Trophoblast cell (in vitro differentiated cells and primary cell): ENCODE data around the gene TTC21A.

Experiments used
- DNase-seq, 2 donors: peaks; one replicate each; pipeline ENCODE4 v3.0.0-alpha.2; 2016
- H2AFZ ChIP-seq: 2 replicates; pipeline ENCODE4 v1.6.1; 2013; ENCODE audit warnings: low read length, moderate library complexity, mild to moderate bottlenecking; ENCODE audit not compliant: insufficient read depth, poor library complexity
- H2AK5ac ChIP-seq: 2 replicates; pipeline ENCODE4 v1.6.1; 2013; ENCODE audit warnings: mild to moderate bottlenecking, low read length
- H2BK120ac ChIP-seq: 2 replicates; pipeline ENCODE4 v1.6.1; 2013; ENCODE audit warnings: low read length, mild to moderate bottlenecking, moderate library complexity; ENCODE audit not compliant: insufficient read depth, poor library complexity
- H2BK12ac ChIP-seq: 2 replicates; pipeline ENCODE4 v1.6.1; 2013; ENCODE audit warnings: mild to moderate bottlenecking, low read length, moderate library complexity
- H2BK5ac ChIP-seq: 2 replicates; pipeline ENCODE4 v1.6.1; 2013; ENCODE audit warnings: low read length, low read depth, moderate library complexity, mild to moderate bottlenecking; ENCODE audit not compliant: poor library complexity
- H3K14ac ChIP-seq: 2 replicates; pipeline ENCODE4 v1.6.1; 2013; ENCODE audit warnings: mild to moderate bottlenecking, low read length
- H3K18ac ChIP-seq: 2 replicates; pipeline ENCODE4 v1.6.1; 2013; ENCODE audit warnings: mild to moderate bottlenecking, low read length
- H3K23ac ChIP-seq: 2 replicates; pipeline ENCODE4 v1.6.1; 2013; ENCODE audit warnings: low read length
- H3K27ac ChIP-seq: 2 replicates; pipeline ENCODE4 v1.5.1; 2013; ENCODE audit warnings: low read depth, mild to moderate bottlenecking, inconsistent platforms, low read length, moderate library complexity
- H3K27me3 ChIP-seq: 2 replicates; pipeline ENCODE4 v1.6.1; 2013; ENCODE audit warnings: inconsistent platforms, mild to moderate bottlenecking, low read length, moderate library complexity; ENCODE audit not compliant: insufficient read depth
- H3K36me3 ChIP-seq, 2 experiments: 1 replicate in 1 of 2; 2 replicates in 1 of 2; pipeline ENCODE4 v1.6.1; 2013; ENCODE audit warnings: low read length in 2 of 2, mild to moderate bottlenecking in 2 of 2, moderate library complexity in 1 of 2; ENCODE audit not compliant: insufficient read depth in 2 of 2, control insufficient read depth in 1 of 2
- H3K4ac ChIP-seq: 2 replicates; pipeline ENCODE4 v1.6.1; 2013; ENCODE audit warnings: low read depth, mild to moderate bottlenecking, low read length, moderate library complexity
- H3K4me1 ChIP-seq, 2 experiments: 1 replicate in 1 of 2; 2 replicates in 1 of 2; pipeline ENCODE4 v1.6.1; 2013; ENCODE audit warnings: low read length in 2 of 2, mild to moderate bottlenecking in 2 of 2, moderate library complexity in 1 of 2; ENCODE audit not compliant: insufficient read depth in 2 of 2, control insufficient read depth in 1 of 2
- H3K4me2 ChIP-seq: 2 replicates; pipeline ENCODE4 v1.6.1; 2013; ENCODE audit warnings: inconsistent platforms, mild to moderate bottlenecking, low read length, moderate library complexity
- H3K4me3 ChIP-seq: 2 replicates; pipeline ENCODE4 v1.5.1; 2013; ENCODE audit warnings: mild to moderate bottlenecking, low read depth, low read length, inconsistent platforms
- H3K79me1 ChIP-seq: one replicate; pipeline ENCODE4 v1.6.1; 2013; ENCODE audit warnings: low read length
- H3K79me2 ChIP-seq: 2 replicates; pipeline ENCODE4 v1.6.1; 2013; ENCODE audit warnings: low read length, mild to moderate bottlenecking; ENCODE audit not compliant: control insufficient read depth, insufficient read depth, poor library complexity
- H3K9ac ChIP-seq: 2 replicates; pipeline ENCODE4 v1.6.1; 2013; ENCODE audit warnings: mild to moderate bottlenecking, low read length
- H3K9me3 ChIP-seq: 2 replicates; pipeline ENCODE4 v1.6.1; 2013; ENCODE audit warnings: low read depth, mild to moderate bottlenecking, control low read depth, inconsistent platforms, low read length; ENCODE audit not compliant: insufficient read depth
- H4K12ac ChIP-seq: 2 replicates; pipeline ENCODE4 v1.6.1; 2013; ENCODE audit warnings: low read depth, mild to moderate bottlenecking, low read length, moderate library complexity
- H4K8ac ChIP-seq: 2 replicates; pipeline ENCODE4 v1.6.1; 2013; ENCODE audit warnings: low read depth, mild to moderate bottlenecking, low read length, moderate library complexity
- H4K91ac ChIP-seq: one replicate; pipeline ENCODE4 v1.6.1; 2013; ENCODE audit warnings: low read depth, mild to moderate bottlenecking, low read length, moderate library complexity
- WGBS: extraction: QIAGEN DNeasy Blood & Tissue Kit; methylation state at CpG from one replicate; pipeline ENCODE4 v1.1.7; 2013; ENCODE audit warnings: missing lambda C conversion rate; ENCODE audit not compliant: insufficient read length, insufficient coverage; ENCODE audit errors: extremely low coverage; 5-methylcytosine and 5-hydroxymethylcytosine counted together

TTC21A gene

DNA sequence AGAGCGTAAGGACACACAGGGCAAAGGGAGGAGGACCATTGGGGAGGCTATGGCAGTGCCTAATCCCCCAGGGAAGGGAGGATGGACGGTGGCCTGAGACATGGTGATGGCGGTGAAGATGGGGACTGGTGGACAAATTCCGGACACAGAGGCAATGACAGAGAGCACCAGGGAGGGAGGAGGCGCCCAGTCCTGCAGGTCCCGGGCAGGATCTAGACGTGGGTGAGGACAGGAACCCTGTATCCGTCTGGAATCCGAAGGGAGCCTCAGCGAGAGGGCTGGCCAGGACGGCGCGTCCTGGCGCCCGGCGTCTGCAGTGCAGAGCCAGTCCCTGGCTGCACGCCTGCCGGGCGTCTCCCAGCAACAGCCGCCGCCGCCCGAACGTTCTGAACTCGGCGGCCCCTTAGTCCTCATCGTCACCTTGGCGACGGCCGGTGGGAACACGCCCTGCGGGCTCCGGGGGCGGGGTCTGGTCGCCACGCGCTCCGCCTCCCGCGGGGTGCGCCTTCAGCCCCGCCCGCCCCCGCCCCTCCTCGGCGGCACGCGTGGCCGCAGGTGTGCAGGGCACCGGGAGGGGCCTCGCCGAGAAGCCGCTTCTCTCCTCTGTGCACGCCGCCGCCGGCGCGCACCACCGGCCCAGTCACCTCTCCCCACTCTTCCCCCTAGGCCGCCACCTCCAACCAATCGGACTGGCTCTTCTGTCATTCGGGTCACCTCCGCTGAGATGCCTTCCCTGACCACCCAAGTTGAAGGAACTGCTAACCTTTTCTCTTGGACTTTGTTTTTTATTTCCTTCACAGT is 73.3 kb downstream of the TTC21A start:
- Histone ChIP-seq H3K4me2 (peak overlapping the region; percentile 61), H3K79me2 (peaks cover 8% of the 10 kb centered on the region), H4K91ac (peak overlapping the region; percentile 76), H3K36me3 (no peaks in the 10 kb centered on the region), H2AFZ (peak overlapping the region; percentile 92), H2BK120ac (peak overlapping the region; percentile 67), H3K4me1 (peaks cover 23 to 29% of the 10 kb centered on the region in 2 experiments), H2AK5ac (peak overlapping the region; percentile 71), H3K9ac (no peak overlapping the region), H2BK5ac (peak overlapping the region; percentile 32), H3K79me1 (peaks cover 24% of the 10 kb centered on the region), H4K12ac (peak overlapping the region; percentile 45), H3K23ac (no peak overlapping the region), H3K14ac (peak overlapping the region; percentile 78), H3K9me3 (no peaks in the 10 kb centered on the region), H3K27ac (peak overlapping the region; percentile 42), H3K4me3 (no peak overlapping the region), H4K8ac (peak overlapping the region; percentile 68), H2BK12ac (peak overlapping the region; percentile 66), H3K4ac (peak overlapping the region; percentile 57), H3K18ac (peak overlapping the region; percentile 65), H3K27me3 (no peaks in the 10 kb centered on the region)
- peak; percentile 86 to 89 for DNase-seq
- no CpG with 5 or more reads among the region's 64 CpGs for WGBS

DNA sequence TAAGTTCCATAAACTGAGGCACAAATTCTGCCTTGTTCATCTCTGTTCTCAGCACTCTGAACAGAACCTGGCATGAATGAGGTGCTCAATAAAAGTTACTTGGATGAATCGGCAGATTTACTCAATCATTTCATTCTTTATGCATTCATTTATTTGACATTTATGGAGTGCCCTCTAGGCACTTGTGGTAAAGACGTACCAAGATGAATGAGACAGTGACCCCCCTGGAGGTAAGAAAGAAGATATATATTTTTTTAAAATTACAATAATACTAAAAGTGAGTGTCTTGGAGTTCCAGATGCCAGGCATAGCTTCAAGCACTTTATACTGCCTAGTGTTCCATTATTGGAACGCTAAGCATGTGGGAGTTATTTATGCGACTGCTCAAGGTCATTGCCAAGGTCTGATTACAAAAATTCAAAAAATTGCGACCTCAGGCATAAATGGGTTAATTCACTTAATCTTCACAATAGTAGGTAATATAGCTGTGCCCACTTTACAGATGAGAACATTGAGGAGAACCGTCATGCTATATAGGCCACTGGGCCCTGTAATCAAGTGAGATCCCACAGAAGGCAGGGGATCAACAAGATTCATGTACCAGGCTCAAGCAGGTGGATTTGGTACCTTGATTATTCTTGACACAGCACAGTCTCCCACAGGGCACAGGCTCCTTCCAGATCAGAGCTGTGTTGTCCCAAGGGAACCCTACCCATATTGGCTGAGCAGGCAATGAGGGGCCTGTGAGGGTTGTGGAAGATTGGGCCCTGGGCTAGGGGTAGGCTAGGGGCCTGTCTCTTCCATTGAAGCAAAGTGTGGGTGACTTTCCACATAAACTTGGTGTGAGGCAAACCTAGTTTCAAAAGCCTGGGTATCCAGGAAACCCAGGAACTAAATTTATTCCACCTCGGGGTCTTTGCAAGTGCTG is 74.2 kb downstream of the TTC21A start:
- no peaks in the 10 kb centered on the region for H3K27me3 ChIP-seq
- H2BK5ac ChIP-seq, result no peak overlapping the region
- H4K12ac ChIP-seq, result no peak overlapping the region
- no peaks in the 10 kb centered on the region for H3K9me3 ChIP-seq
- peaks cover 20% of the 10 kb centered on the region for H3K79me1 ChIP-seq
- H3K18ac ChIP-seq, result no peak overlapping the region
- no peak for DNase-seq
- H3K23ac ChIP-seq, result no peak overlapping the region
- H2AK5ac ChIP-seq, result no peak overlapping the region
- no peak overlapping the region for H3K4me2 ChIP-seq
- no peak overlapping the region for H4K8ac ChIP-seq
- H3K27ac ChIP-seq, result no peak overlapping the region
- no peak overlapping the region for H3K4me3 ChIP-seq
- H2AFZ ChIP-seq, result no peak overlapping the region
- peak overlapping the region; percentile 28 for H4K91ac ChIP-seq
- H2BK12ac ChIP-seq, result no peak overlapping the region
- H3K14ac ChIP-seq, result no peak overlapping the region
- WGBS, result no CpG with 5 or more reads among the region's 7 CpGs
- peaks cover 15 to 22% of the 10 kb centered on the region in 2 experiments for H3K4me1 ChIP-seq
- no peak overlapping the region for H3K9ac ChIP-seq
- H3K36me3 ChIP-seq, result no peaks in the 10 kb centered on the region
- no peak overlapping the region for H3K4ac ChIP-seq
- peaks cover 8% of the 10 kb centered on the region for H3K79me2 ChIP-seq
- no peak overlapping the region for H2BK120ac ChIP-seq

DNA sequence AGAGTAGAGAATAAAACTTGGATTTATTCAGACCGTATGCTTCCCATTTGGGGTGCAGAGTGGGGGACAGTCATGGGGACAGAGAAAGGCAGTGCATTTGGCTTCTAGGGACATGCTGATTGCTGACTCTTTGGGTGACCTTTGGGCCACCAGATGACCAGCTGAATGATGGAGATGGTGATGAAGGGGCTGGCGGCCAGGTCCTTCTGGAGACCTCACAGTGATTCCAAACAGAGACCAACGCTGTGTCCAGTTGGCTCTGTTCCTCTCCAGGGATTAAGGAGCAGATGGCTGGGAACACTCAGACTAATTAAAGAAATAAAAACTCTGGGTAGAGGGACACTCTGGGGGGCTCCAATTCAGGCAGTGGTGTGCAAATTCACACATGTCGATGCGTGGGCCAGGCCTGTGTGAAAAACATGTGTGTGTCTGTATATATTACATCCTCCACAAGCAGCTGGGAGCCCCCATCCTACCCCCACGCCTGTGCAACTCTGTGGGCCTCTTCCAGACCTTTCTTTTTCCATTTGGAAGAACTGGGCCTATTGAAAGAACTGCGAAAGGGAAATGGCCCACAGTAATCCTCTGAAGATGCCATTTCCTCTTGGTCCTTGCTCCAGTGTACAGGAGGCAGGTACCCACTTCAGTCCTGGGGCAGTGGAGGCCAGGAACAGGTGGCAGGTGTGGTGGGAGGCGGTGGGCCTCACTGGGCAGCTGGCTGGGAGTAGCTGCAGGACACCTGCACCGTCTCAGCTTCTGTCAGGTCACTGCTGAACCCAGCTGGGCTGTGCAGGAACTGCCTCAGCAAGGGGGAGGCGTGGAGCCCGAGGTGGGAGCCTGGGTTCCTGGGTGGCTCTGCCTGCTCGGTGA is 76.0 kb downstream of the TTC21A start:
- Histone ChIP-seq H4K12ac (no peak overlapping the region), H3K4me2 (no peak overlapping the region), H3K4me1 (peaks cover 15 to 22% of the 10 kb centered on the region in 2 experiments), H3K14ac (no peak overlapping the region), H3K9me3 (peaks cover 2% of the 10 kb centered on the region), H3K4me3 (no peak overlapping the region), H2AFZ (no peak overlapping the region), H2BK12ac (no peak overlapping the region), H3K4ac (no peak overlapping the region), H3K27ac (no peak overlapping the region), H4K91ac (no peak overlapping the region), H3K9ac (no peak overlapping the region), H3K23ac (no peak overlapping the region), H2BK120ac (no peak overlapping the region), H2BK5ac (no peak overlapping the region), H3K27me3 (no peaks in the 10 kb centered on the region), H4K8ac (no peak overlapping the region), H3K79me1 (peaks cover 12% of the 10 kb centered on the region), H3K36me3 (no peaks in the 10 kb centered on the region), H3K79me2 (peaks cover 4% of the 10 kb centered on the region), H2AK5ac (peak overlapping the region; percentile 1), H3K18ac (no peak overlapping the region)
- DNase-seq, result no peak
- no CpG with 5 or more reads among the region's 12 CpGs for WGBS
